Activated T-cell treated with anti-CD3 and anti-CD28 coated beads, Interleukin-2, amount 50 U/mL, for 4 hours (primary cell): Measurements from ENCODE around the gene NAV2. TPM values are rescaled to one million over a fixed set of nuclear protein-coding genes. Genes with fewer than 3 reads are reported as not detected.
"Not testable (repeated sequence)": the region's sequence is repeated elsewhere in the genome, so short reads cannot be mapped to it uniquely, and the experiment has no call there.

Experiments used
- ATAC-seq, 2 donors: fragments of 200-7000 bp; cut with Tn5 transposase; one replicate each; pipeline ENCODE4 v1.10.0; 2021
- DNase-seq: peaks from one replicate; pipeline ENCODE4 v3.0.0-alpha.2; 2020
- H3K27me3 Mint-ChIP-seq: one replicate; pipeline ENCODE4 v1.8.0; 2021; ENCODE audit warnings: low read depth, mixed read lengths
- H3K36me3 Mint-ChIP-seq: one replicate; pipeline ENCODE4 v1.8.0; 2022; ENCODE audit warnings: mixed read lengths; ENCODE audit not compliant: insufficient read depth
- H3K4me1 Mint-ChIP-seq: one replicate; pipeline ENCODE4 v1.8.0; 2021; ENCODE audit warnings: low read depth, mixed read lengths
- H3K4me3 Mint-ChIP-seq: one replicate; pipeline ENCODE4 v1.8.0; 2021; ENCODE audit warnings: mild to moderate bottlenecking, moderate library complexity, mixed read lengths
- H3K9me3 Mint-ChIP-seq: one replicate; pipeline ENCODE4 v1.8.0; 2021; ENCODE audit warnings: mixed read lengths
- total RNA-seq, 3 donors: library from RNA; stranded (reverse); gene quantifications; one replicate each; pipeline ENCODE4 v1.2.1, GENCODE V29; 2021

Gene NAV2
- total RNA-seq, 3 donors from 2014 or later: 0.08 to 0.60 (median 0.35) TPM

DNA sequence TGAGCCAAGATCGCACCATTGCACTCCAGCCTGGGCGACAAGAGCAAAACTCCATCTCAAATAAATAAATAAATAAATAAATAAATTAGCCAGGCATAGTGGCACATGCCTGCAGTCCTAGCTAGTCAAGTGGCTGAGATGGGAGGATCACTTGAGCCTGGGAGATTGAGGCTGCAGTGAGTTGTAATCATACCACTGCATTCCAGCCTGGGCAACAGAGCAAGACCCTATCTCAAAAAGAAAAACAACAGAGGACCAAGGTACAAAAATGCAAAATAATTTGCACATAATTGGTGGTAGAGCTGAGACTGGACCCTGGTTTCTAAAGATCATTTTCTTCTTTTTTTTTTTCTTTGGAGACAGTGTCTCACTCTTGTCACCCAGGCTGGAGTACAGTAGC, 294.0 kb downstream of the NAV2 start:
- ATAC-seq, DNase-seq, H3K36me3 Mint-ChIP-seq, H3K27me3 Mint-ChIP-seq, H3K4me1 Mint-ChIP-seq, H3K4me3 Mint-ChIP-seq, H3K9me3 Mint-ChIP-seq: not testable (repeated sequence)

DNA sequence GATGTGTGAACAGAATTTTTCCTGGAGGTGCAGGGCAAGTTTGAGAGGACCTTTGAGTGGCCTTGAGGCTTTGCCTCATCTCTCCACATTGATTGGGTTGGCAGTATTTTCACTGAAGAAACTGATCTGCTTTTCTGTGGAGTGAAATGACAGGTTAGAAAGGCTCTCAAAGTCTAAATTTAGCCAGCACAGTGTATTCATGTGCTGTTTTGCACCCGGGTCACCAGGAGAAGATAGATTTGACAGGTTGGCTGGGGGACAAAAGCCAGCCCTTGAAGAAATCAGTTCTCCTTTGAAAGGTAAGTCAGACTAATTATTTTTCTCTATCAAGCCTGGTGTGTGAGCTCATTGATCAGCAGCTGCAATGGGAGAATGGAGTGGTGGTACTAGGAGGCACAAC, 294.7 kb downstream of the NAV2 start:
- Mint-ChIP-seq H3K27me3 (no peaks in the 10 kb centered on the region), H3K4me1 (no peaks in the 10 kb centered on the region), H3K4me3 (no peak overlapping the region), H3K36me3 (no peaks in the 10 kb centered on the region), H3K9me3 (no peaks in the 10 kb centered on the region)
- no peak for ATAC-seq
- no peak for DNase-seq

DNA sequence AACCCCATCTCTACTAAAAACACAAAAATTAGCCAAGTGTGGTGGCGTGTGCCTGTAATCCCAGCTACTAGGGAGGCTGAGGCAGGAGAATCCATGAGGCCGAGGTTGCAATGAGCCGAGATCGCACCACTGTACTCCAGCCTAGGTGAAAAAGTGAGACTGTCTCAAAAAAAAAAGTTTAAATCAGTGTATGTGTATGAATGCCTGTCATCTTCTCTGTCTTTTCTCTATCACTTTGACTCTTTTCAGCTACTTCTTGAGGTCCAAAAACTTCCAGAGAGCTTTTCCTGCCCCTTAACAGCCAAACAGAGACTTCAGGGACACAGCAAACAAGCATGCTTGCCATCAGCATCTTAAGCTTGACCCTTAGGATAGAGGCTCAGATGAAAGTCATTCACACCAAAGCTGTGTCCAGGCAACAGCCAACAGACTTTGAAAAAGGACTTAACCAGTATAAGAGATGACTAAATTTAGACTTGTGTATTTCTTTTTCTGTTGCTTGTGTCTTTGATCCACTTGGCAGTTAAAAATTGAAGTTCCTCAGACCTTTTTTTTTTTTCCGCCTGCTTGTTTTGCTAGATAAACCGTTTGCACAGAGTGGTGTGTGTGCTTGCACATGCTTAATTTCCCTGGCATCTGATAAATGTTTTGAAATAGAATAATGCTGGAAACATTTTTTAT, 295.7 kb downstream of the NAV2 start:
- Mint-ChIP-seq H3K4me1 (no peaks in the 10 kb centered on the region), H3K9me3 (no peaks in the 10 kb centered on the region), H3K27me3 (no peaks in the 10 kb centered on the region)

DNA sequence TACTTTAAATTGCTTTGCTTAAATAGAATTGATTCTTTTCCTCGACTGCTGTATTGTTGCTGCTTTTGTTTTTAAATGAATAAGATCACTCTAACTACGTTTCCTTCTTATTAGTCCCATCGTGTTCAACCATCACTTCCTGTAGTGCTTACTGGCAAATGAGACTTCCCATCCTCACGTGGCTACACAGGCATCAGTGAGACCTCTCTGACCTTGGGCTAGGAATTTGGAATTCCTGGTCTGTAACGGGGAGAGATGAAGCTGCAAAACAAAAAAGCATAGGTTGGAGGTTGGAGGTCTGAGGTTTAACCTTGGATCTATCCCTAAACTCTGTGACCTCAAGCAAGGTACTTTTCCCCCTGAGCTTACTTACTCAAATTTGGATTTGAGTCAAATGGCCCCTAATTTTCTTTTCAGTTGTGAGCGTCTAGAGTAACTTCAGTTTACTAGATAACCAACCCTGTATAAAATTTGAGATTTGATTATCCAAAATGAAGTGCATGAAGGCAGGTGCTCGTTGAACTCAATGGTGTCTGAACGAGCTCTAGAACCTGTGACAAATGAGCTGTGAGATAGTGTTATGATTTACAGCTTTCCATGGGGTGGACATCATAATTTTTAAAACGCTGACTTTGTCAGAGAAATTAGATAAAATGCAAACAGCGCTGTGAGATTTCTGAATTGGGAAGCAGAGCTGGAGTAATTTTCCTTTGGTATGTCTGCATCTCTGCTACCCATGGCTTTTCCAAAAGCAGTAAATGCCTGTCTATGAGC, 296.4 kb downstream of the NAV2 start:
- Mint-ChIP-seq H3K9me3 (no peaks in the 10 kb centered on the region), H3K4me1 (no peaks in the 10 kb centered on the region), H3K36me3 (no peaks in the 10 kb centered on the region), H3K27me3 (peaks cover 3% of the 10 kb centered on the region), H3K4me3 (no peak overlapping the region)
- no peak for ATAC-seq
- DNase-seq: no peak

More for the DNA sequence above, 295.7 kb downstream of the NAV2 start:
- Mint-ChIP-seq H3K4me3 (no peak overlapping the region), H3K36me3 (no peaks in the 10 kb centered on the region)
- DNase-seq: no peak
- ATAC-seq: no peak

GRCh38 chr11:20010156-20010850, 297.7 kb downstream of the NAV2 start:
- Mint-ChIP-seq H3K9me3 (no peaks in the 10 kb centered on the region), H3K27me3 (peaks cover 3% of the 10 kb centered on the region), H3K4me1 (no peaks in the 10 kb centered on the region), H3K36me3 (no peaks in the 10 kb centered on the region), H3K4me3 (no peak overlapping the region)
- DNase-seq: no peak
- ATAC-seq: no peak

GRCh38 chr11:20010851-20011225, 298.2 kb downstream of the NAV2 start:
- Mint-ChIP-seq H3K4me1 (no peaks in the 10 kb centered on the region), H3K36me3 (no peaks in the 10 kb centered on the region), H3K4me3 (no peak overlapping the region), H3K9me3 (no peaks in the 10 kb centered on the region), H3K27me3 (peaks cover 7% of the 10 kb centered on the region)
- ATAC-seq (no peak), DNase-seq (no peak)

DNA sequence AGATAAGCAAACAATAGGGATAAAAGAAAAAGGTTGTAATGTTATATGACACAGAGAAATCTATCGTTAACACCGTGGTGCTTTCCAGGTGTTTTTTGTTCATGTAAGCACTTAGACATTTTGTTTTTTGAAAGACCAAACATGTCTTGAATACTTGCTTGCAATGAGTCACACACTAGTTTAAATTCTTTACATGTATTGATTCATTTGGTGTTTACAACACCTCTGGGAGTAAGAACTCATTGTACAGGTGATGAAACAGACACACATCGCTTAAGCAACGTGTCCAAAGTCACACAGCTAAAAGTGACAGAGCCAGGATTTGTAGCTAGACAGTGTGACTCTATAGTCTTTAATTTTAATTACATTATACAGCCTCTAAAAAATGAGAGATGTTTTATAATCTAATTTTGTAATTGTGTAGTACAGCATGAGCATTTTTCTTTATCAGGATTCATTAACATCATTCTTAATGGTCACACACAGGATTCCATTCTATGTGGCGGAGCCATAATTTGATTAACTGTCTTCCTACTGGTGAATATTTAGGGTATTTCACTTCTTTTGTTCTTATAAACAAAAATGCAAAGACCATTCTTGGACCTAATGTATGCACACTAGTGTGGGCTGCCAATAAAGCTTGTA, 298.8 kb downstream of the NAV2 start:
- no peaks in the 10 kb centered on the region for H3K9me3 Mint-ChIP-seq
- no peak overlapping the region for H3K4me3 Mint-ChIP-seq
- no peaks in the 10 kb centered on the region for H3K4me1 Mint-ChIP-seq
- DNase-seq (no peak), ATAC-seq (no peak)
- H3K27me3 Mint-ChIP-seq: peaks cover 10% of the 10 kb centered on the region
- no peaks in the 10 kb centered on the region for H3K36me3 Mint-ChIP-seq

DNA sequence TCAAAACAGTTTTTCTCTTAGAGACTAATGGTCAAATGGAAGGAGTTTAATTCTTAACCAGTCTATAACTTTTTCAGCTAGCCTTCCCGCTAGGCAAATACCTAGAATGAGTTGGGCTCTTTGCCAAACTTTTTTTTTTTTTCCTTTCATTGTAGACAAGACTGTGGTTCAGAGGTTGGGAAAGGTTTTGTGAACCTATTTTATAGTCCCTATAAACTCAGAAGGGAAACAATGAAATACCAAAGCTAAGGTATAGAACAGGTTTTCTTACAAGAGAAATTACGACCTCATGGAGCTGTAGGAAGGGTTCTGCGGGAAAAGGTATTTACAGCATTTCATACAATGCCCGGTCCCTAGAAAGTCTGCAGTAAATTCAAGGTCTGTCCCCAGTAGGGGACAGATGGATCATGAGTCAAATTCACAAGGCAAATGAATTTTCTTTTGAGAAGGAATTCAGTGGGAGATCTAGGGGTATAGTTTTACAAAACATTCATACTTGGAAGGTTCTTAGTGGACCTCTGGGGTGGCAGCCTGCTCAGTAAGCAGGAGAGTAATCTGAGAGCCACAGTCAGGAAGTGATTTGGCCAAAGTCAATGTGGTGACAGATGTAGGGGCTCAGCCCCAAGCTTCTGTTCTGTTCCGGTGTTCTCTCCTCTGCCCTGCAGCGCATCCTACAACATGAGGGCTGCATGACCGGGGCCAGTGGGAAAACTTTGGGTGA, 300.9 kb downstream of the NAV2 start:
- DNase-seq: no peak
- no peak for ATAC-seq
- Mint-ChIP-seq H3K4me3 (no peak overlapping the region), H3K9me3 (no peaks in the 10 kb centered on the region), H3K36me3 (no peaks in the 10 kb centered on the region), H3K4me1 (no peaks in the 10 kb centered on the region), H3K27me3 (peaks cover 10% of the 10 kb centered on the region)

DNA sequence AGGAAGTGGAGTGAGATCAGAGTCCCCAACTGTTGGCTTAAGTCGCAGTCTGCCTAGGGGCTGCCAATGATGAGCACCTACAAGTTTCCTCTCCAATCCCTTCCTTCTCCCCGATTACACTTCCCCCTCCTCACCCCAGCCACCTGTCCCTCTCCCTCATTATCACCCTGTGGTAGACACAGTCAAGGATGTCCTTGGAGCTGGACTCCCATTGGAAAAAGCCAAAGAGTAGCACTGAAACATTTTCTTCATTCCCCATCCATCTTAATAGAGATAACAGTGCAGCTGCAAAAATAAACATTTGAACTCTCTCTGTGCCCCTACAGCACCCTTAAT, 301.4 kb downstream of the NAV2 start:
- Mint-ChIP-seq H3K4me3 (no peak overlapping the region), H3K9me3 (no peaks in the 10 kb centered on the region), H3K4me1 (no peaks in the 10 kb centered on the region), H3K27me3 (peaks cover 10% of the 10 kb centered on the region), H3K36me3 (no peaks in the 10 kb centered on the region)
- DNase-seq: no peak
- ATAC-seq: no peak

- Mint-ChIP-seq H3K27me3 (peaks cover 10% of the 10 kb centered on the region), H3K36me3 (no peaks in the 10 kb centered on the region), H3K9me3 (no peaks in the 10 kb centered on the region), H3K4me3 (no peak overlapping the region), H3K4me1 (no peaks in the 10 kb centered on the region)
- no peak for DNase-seq
- ATAC-seq: no peak
Observed at GRCh38 chr11:20015101-20015500, 302.5 kb downstream of the NAV2 start.

DNA sequence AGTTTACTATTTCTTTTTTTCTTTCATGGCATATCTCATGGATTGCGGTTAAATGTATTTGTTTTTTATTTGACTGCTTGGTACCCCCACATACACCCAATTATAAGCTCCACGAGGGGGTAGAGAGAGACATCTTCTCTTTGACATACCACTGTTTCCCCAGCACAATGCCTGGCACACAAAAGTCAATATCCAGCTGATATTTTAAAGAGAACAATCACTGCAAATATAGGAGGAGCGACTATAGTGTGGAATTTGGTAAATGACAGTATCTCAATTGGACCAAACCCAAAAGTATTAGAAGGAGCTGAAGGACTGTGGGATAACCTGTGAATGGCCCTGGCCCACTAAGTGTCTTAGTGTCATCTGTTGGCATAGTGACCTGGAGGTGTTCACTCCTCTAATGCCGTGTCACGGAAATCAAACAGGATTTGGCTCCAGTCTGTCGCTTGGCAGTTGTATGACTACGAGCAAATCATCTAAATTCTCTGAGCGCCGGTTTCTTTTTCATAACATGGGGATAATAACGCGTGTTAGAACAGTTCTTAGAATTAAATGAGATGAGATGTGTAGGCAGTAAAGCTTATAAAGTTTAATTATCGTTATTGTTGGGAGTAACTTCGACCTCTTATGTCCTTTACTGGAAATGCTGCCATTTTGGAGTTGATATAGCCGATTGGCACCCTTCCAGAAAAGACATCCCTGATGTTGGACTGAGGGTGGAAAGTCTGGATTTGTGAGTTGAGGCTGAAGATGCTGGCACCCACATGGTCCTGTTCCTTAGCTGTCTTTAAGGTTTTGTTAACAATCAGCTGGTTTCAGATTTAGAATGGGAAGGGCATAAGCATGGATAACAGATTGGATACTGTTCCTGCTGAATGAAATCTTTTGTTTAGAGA, 303.1 kb downstream of the NAV2 start:
- DNase-seq: no peak
- Mint-ChIP-seq H3K27me3 (peaks cover 10% of the 10 kb centered on the region), H3K4me3 (no peak overlapping the region), H3K9me3 (no peaks in the 10 kb centered on the region), H3K4me1 (no peaks in the 10 kb centered on the region), H3K36me3 (no peaks in the 10 kb centered on the region)
- no peak for ATAC-seq

GRCh38 chr11:20016526-20016925, 303.9 kb downstream of the NAV2 start:
- Mint-ChIP-seq H3K4me3 (no peak overlapping the region), H3K27me3 (peaks cover 10% of the 10 kb centered on the region), H3K9me3 (no peaks in the 10 kb centered on the region), H3K36me3 (no peaks in the 10 kb centered on the region), H3K4me1 (no peaks in the 10 kb centered on the region)
- ATAC-seq (no peak), DNase-seq (no peak)

DNA sequence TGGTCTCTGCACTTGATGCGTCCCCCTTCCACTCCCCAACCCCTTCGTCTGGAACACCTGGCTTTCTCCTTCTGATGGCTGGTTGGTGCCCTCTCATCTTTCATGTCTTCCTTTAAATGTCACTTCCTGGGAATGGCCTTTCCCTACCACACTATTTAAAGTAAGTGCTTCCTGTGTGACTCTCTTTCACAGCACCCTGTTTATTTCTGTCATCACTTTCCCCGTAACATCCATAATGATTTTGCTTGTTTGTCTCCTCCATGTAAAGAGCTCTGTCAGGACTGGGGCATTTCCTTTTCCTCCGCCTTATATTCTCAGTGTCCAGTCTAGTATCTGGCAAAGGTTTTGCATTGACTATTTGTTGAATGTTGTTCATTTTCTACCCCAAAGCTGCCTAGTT, 304.7 kb downstream of the NAV2 start:
- Mint-ChIP-seq H3K4me3 (no peak overlapping the region), H3K9me3 (no peaks in the 10 kb centered on the region), H3K27me3 (peaks cover 10% of the 10 kb centered on the region), H3K4me1 (no peaks in the 10 kb centered on the region), H3K36me3 (no peaks in the 10 kb centered on the region)
- no peak for ATAC-seq
- DNase-seq: no peak
